ENCODE data around the gene RPL15.
"Not testable (repeated sequence)": the region's sequence is repeated elsewhere in the genome, so short reads cannot be mapped to it uniquely, and the experiment has no call there.

Gene RPL15

DNA sequence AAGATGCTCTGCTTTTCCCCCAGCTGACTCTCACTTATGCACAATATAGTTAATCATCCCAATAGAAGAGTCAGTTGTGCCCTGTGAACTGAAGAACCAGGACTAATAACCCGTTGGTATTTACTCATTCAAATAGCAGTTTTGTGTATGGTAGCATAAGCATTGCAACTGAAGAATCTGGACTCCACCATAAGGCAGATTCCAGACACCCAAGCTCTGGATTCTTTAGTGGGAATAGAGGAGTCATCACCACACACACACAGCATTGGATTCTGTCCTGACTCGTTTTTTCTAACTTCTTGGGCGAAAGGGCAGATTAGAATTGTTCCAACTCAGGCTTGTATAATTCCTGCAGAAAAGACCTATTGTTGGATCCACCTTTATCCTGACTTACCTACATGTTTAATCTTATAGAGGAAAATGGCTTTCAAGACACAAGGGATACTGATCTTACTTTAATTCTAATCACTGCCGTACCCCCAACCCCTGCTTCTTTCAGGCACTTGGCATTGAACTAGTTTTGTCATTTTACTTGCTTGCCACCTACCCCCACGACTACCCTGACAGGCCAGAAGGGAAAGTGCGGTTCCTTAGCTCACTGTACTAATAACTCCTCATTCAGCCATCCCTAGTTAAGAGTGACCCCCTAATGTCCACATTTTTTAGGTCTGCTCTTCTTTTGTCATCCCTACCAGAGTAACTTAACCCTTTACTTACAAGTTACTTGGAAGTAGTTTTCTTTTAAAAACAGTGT is 42.4 kb upstream of the RPL15 start:
- no peak overlapping the region for H3K27ac ChIP-seq
- TF ChIP-seq CTCF (conservative IDR thresholded peaks at IDR 0.05): no peak

GRCh38 chr3:23875113-23875725 is 41.7 kb upstream of the RPL15 start:
- no peak overlapping the region for H3K27ac ChIP-seq

DNA sequence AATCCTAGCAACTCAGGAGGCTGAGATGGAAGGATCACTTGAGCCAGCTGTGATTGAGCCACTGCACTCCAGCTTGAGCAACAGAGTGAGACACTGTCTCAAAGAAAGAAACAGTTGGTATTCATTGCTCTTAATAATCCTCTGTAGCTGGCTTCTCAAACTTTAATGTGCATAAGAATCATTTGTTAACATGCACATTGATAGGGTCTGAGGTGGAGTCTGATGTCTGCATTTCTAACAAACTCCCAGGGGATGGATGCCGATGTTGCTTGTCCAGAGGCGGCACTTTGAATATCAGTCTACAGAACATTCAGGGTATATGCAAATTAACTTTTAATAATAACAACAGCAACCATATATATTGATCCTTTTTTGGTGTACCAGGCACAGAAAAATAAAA is 40.0 kb upstream of the RPL15 start:
- TF ChIP-seq CTCF (conservative IDR thresholded peaks at IDR 0.05): no peak
- no peak overlapping the region for H3K27ac ChIP-seq

More at GRCh38 chr3:23875113-23875725, 41.7 kb upstream of the RPL15 start:
- TF ChIP-seq CTCF (conservative IDR thresholded peaks at IDR 0.05): no peak

- H3K27ac ChIP-seq: no peak overlapping the region
- TF ChIP-seq CTCF (conservative IDR thresholded peaks at IDR 0.05): no peak
Measured at GRCh38 chr3:23877329-23877980, 39.5 kb upstream of the RPL15 start.

DNA sequence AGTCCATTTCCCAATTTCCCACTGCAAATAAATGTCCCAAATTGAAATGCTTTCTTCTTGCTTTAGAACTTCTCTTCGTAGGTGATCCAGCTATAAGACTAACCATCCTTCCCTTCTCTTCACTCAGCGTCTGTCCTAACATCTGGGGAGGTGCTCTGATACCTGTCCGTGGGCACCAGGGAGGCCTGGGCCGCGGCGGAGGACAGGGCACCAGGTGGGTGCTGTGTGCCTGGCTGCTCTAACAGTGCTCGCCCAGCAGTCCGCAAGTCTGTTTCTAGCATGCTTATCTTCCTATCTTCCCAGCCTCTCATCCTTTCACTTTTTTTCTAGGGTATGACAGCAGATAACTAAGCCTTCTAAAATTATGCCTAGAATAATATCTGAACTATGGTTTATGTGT is 37.4 kb upstream of the RPL15 start:
- H3K27ac ChIP-seq: peak overlapping the region; percentile 34
- TF ChIP-seq CTCF (conservative IDR thresholded peaks at IDR 0.05): no peak

DNA sequence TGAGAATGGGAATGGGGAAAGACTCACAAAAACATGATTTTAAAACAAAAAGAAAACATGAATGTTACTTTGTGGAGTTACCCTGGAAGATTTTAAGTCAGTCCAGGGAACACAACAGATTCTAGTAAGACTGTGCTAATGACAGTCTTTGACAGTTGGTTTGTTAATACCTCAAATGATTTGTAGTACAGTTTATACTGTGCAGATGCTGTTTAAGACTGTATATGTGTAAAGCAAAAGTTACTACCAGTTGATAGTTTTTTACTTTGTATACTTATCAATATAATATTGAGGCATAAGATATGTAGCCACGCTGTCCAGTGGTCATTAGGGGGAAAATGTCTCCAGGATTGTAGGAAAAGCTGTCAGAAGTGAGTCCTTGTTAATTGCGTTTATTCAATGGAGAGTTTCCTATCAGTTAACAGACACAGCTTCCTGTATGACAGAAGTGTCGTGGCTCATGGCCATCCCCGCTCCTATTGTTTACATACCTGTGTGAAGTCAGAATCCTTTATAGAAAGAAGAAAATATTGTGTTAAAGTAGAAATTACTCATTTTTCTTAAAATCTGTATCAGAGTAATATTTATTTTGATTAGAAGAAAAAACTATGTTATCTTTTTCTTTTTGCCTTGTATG is 36.1 kb upstream of the RPL15 start:
- no peak for TF ChIP-seq CTCF (conservative IDR thresholded peaks at IDR 0.05)
- peak overlapping the region; percentile 34 for H3K27ac ChIP-seq

GRCh38 chr3:23881993-23882392 is 34.9 kb upstream of the RPL15 start:
- not testable (repeated sequence) for H3K27ac ChIP-seq
